Liver (tissue), 9 donors: ENCODE data around the gene FAM120C. TPM values are rescaled to one million over a fixed set of nuclear protein-coding genes. Genes with fewer than 3 reads are reported as not detected.

ENCODE experiments used
- DNase-seq: peaks from one replicate; pipeline ENCODE4 v3.0.0-alpha.2; 2017; ENCODE audit warnings: low spot score
- H3K27ac ChIP-seq, 2 donors: one replicate each; pipeline ENCODE4 v1.7.0; 2013; ENCODE audit warnings: inconsistent platforms in 2 of 2, low read length in 2 of 2, control low read depth in 1 of 2, low read depth in 1 of 2, mild to moderate bottlenecking in 1 of 2
- H3K27me3 ChIP-seq, 4 donors: one replicate each; pipeline versions ENCODE4 v1.6.1 to v1.7.0; 2013; ENCODE audit warnings: low read length in 3 of 4, inconsistent platforms in 1 of 4, mild to moderate bottlenecking in 1 of 4, moderate library complexity in 1 of 4; ENCODE audit not compliant: control insufficient read depth in 4 of 4, insufficient read depth in 4 of 4
- H3K36me3 ChIP-seq, 4 donors: one replicate each; pipeline versions ENCODE4 v1.6.1 to v1.7.0; 2013; ENCODE audit warnings: low read length in 3 of 4, mild to moderate bottlenecking in 3 of 4, low read depth in 1 of 4, moderate library complexity in 1 of 4; ENCODE audit not compliant: control insufficient read depth in 4 of 4, insufficient read depth in 3 of 4
- H3K4me1 ChIP-seq, 4 donors: one replicate each; pipeline versions ENCODE4 v1.6.1 to v1.7.0; 2013; ENCODE audit warnings: low read length in 3 of 4, mild to moderate bottlenecking in 3 of 4, moderate library complexity in 1 of 4; ENCODE audit not compliant: control insufficient read depth in 4 of 4, insufficient read depth in 4 of 4
- H3K4me3 ChIP-seq, 3 donors: one replicate each; pipeline versions ENCODE4 v1.6.1 to v1.7.0; 2013; ENCODE audit warnings: low read length in 3 of 3, control low read depth in 1 of 3, low read depth in 1 of 3, mild to moderate bottlenecking in 1 of 3
- H3K9ac ChIP-seq, 2 donors: one replicate each; pipeline ENCODE4 v1.7.0; 2013; ENCODE audit warnings: low read length in 2 of 2, mild to moderate bottlenecking in 2 of 2, moderate library complexity in 2 of 2, control low read depth in 1 of 2, low read depth in 1 of 2
- H3K9me3 ChIP-seq, 4 donors: one replicate each; pipeline versions ENCODE4 v1.6.1 to v1.7.0; 2013; ENCODE audit warnings: low read length in 3 of 4; ENCODE audit not compliant: control insufficient read depth in 4 of 4
- ATF3 ChIP-seq: IDR thresholded peaks from 2 replicates; pipeline ENCODE4 v1.6.1; 2016; ENCODE audit warnings: antibody characterized with exemption
- CTCF ChIP-seq: fragments of 150-350 bp; IDR thresholded peaks from 2 replicates; pipeline ENCODE4 v1.5.1; 2017; ENCODE audit warnings: improper control_type of control experiment, low read depth, low read length; ENCODE audit not compliant: missing input control
- EGR1 ChIP-seq, 2 donors: IDR thresholded peaks; 2 replicates each; pipeline ENCODE4 v1.6.1; 2016 to 2018; ENCODE audit warnings: antibody characterized with exemption in 2 of 2, low read depth in 2 of 2
- FOXA1 ChIP-seq: IDR thresholded peaks from 2 replicates; pipeline ENCODE4 v1.6.1; 2016; ENCODE audit warnings: antibody characterized with exemption
- FOXA2 ChIP-seq: IDR thresholded peaks from 2 replicates; pipeline ENCODE4 v1.6.1; 2016; ENCODE audit warnings: antibody characterized with exemption
- GABPA ChIP-seq, 2 donors: IDR thresholded peaks in 1 of 2; conservative IDR thresholded peaks in 1 of 2; 2 replicates each; pipeline ENCODE4 v1.6.1; 2016; ENCODE audit warnings: antibody characterized with exemption in 2 of 2, mild to moderate bottlenecking in 1 of 2, moderate library complexity in 1 of 2
- HNF4A ChIP-seq, 2 donors: conservative IDR thresholded peaks; 2 replicates each; pipeline ENCODE4 v1.6.1; 2016; ENCODE audit warnings: antibody characterized with exemption in 2 of 2, mild to moderate bottlenecking in 2 of 2
- HNF4G ChIP-seq: IDR thresholded peaks from 2 replicates; pipeline ENCODE4 v1.6.1; 2016; ENCODE audit warnings: antibody characterized with exemption
- JUND ChIP-seq, 2 donors: IDR thresholded peaks; 2 replicates each; pipeline ENCODE4 v1.6.1; 2016; ENCODE audit warnings: antibody characterized with exemption in 2 of 2
- MAX ChIP-seq: IDR thresholded peaks from 2 replicates; pipeline ENCODE4 v1.6.1; 2016; ENCODE audit warnings: antibody characterized with exemption
- NR2F2 ChIP-seq: IDR thresholded peaks from 2 replicates; pipeline ENCODE4 v1.6.1; 2016; ENCODE audit warnings: antibody characterized with exemption
- RAD21 ChIP-seq, 2 donors: IDR thresholded peaks; 2 replicates each; pipeline ENCODE4 v1.6.1; 2016; ENCODE audit warnings: antibody characterized with exemption in 2 of 2, mild to moderate bottlenecking in 2 of 2
- REST ChIP-seq: IDR thresholded peaks from 2 replicates; pipeline ENCODE4 v1.6.1; 2016; ENCODE audit warnings: antibody characterized with exemption, mild to moderate bottlenecking
- RXRA ChIP-seq, 2 donors: IDR thresholded peaks; 2 replicates each; pipeline ENCODE4 v1.6.1; 2017 to 2018; ENCODE audit warnings: antibody characterized with exemption in 2 of 2, mild to moderate bottlenecking in 1 of 2
- SP1 ChIP-seq: IDR thresholded peaks from 2 replicates; pipeline ENCODE4 v1.6.1; 2018; ENCODE audit warnings: antibody characterized with exemption, mild to moderate bottlenecking
- TAF1 ChIP-seq: conservative IDR thresholded peaks from 2 replicates; pipeline ENCODE4 v1.6.1; 2016; ENCODE audit warnings: antibody characterized with exemption, mild to moderate bottlenecking
- YY1 ChIP-seq: IDR thresholded peaks from 2 replicates; pipeline ENCODE4 v1.6.1; 2016; ENCODE audit warnings: antibody characterized with exemption, mild to moderate bottlenecking
- ZBTB33 ChIP-seq: IDR thresholded peaks from 2 replicates; pipeline ENCODE4 v1.6.1; 2016; ENCODE audit warnings: antibody characterized with exemption
- WGBS: extraction: QIAGEN DNeasy Blood & Tissue Kit; methylation state at CpG from one replicate; pipeline ENCODE4 v1.1.7; 2013; 5-methylcytosine and 5-hydroxymethylcytosine counted together
- polyA plus RNA-seq, 2 donors: library from polyadenylated mRNA; stranded (reverse) in 1 of 2; unstranded in 1 of 2; fragments of 200-250 nt in 1 of 2; fragments of >200 nt in 1 of 2; fragmentation: Nextera tagmentation in 1 of 2; extraction: Ambion mirVana in 1 of 2; gene quantifications; one replicate each; pipeline versions ENCODE4 v1.2.1 to v1.2.3, GENCODE V29; 2013 to 2015
- total RNA-seq, 2 donors: library from RNA; depleted of rRNA; stranded (reverse); fragments of >200 nt; gene quantifications; one replicate each; pipeline ENCODE4 v1.2.3, GENCODE V29; 2014
- donor health status: healthy.
- donor health status: healthy.
- donor health status: healthy.
- donor health status: healthy.
- donor health status: healthy.

Gene FAM120C
- total and polyA plus RNA-seq, 4 donors: 1.8 to 3.7 (median 2.3) TPM

GRCh38 chrX:54171091-54171490 is 12.0 kb downstream of the FAM120C start (continued):
- TF ChIP-seq FOXA1: no peak
- no peak for TF ChIP-seq YY1
- TF ChIP-seq ATF3: no peak
- TF ChIP-seq RXRA (IDR thresholded peaks at IDR 0.05): no peak

GRCh38 chrX:54166915-54167314 is 16.1 kb downstream of the FAM120C start:
- Histone ChIP-seq H3K27ac (no peak overlapping the region), H3K4me3 (no peak overlapping the region), H3K9ac (no peak overlapping the region), H3K4me1 (peaks cover 0 to 4% (median 0%) of the 10 kb centered on the region in 4 donors), H3K27me3 (peaks cover 0 to 6% (median 0%) of the 10 kb centered on the region in 4 donors), H3K36me3 (no peaks in the 10 kb centered on the region), H3K9me3 (no peaks in the 10 kb centered on the region)
- TF ChIP-seq FOXA2: no peak
- no peak for TF ChIP-seq TAF1
- TF ChIP-seq NR2F2: no peak
- TF ChIP-seq GABPA (IDR thresholded peaks at IDR 0.05 in 1 of 2, conservative IDR thresholded peaks at IDR 0.05 in 1 of 2): no peak
- no peak for TF ChIP-seq RXRA (IDR thresholded peaks at IDR 0.05)
- no peak for TF ChIP-seq REST
- TF ChIP-seq ATF3: no peak
- no peak for TF ChIP-seq JUND (IDR thresholded peaks at IDR 0.05)
- no peak for TF ChIP-seq CTCF
- TF ChIP-seq YY1: no peak
- no peak for TF ChIP-seq RAD21 (IDR thresholded peaks at IDR 0.05)
- no peak for TF ChIP-seq SP1
- no peak for TF ChIP-seq MAX
- no peak for TF ChIP-seq HNF4G
- no peak for DNase-seq
- WGBS: 72% methylated on average over 4 of the region's 4 CpGs

GRCh38 chrX:54157561-54157960 is 25.5 kb downstream of the FAM120C start:
- Histone ChIP-seq H3K4me1 (peaks cover 0 to under 1% (median 0%) of the 10 kb centered on the region in 4 donors), H3K36me3 (peaks cover 0 to 4% (median 2%) of the 10 kb centered on the region in 4 donors), H3K27ac (no peak overlapping the region), H3K27me3 (peaks cover 0 to under 1% (median 0%) of the 10 kb centered on the region in 4 donors), H3K9ac (no peak overlapping the region), H3K9me3 (no peaks in the 10 kb centered on the region), H3K4me3 (no peak overlapping the region)
- DNase-seq: no peak
- no peak for TF ChIP-seq JUND (IDR thresholded peaks at IDR 0.05)
- no peak for TF ChIP-seq YY1
- no peak for TF ChIP-seq ATF3
- no peak for TF ChIP-seq RAD21 (IDR thresholded peaks at IDR 0.05)
- no peak for TF ChIP-seq SP1
- TF ChIP-seq RXRA (IDR thresholded peaks at IDR 0.05): no peak
- TF ChIP-seq HNF4A (conservative IDR thresholded peaks at IDR 0.05): no peak
- TF ChIP-seq ZBTB33: no peak
- TF ChIP-seq EGR1 (IDR thresholded peaks at IDR 0.05; ENCODE audit: low read depth in 2 of 2): no peak
- TF ChIP-seq TAF1: no peak
- no peak for TF ChIP-seq FOXA2
- no peak for TF ChIP-seq CTCF
- TF ChIP-seq NR2F2: no peak
- TF ChIP-seq HNF4G: no peak
